GM21360 (cell line): ENCODE measurements around the gene GRM3.

Source experiments
- ATAC-seq: cut with Tn5 transposase; IDR thresholded peaks from one replicate; pipeline ENCODE4 v1.9.1; 2021; ENCODE audit warnings: mild to moderate bottlenecking, moderate library complexity; ENCODE audit not compliant: unreplicated experiment

GRM3 gene

GRCh38 chr7:86784765-86785164, 141.1 kb downstream of the GRM3 start:
- ATAC-seq = no peak

GRCh38 chr7:86785641-86786040, 141.9 kb downstream of the GRM3 start:
- peak; percentile 82 for ATAC-seq

GRCh38 chr7:86786376-86786775, 142.7 kb downstream of the GRM3 start:
- ATAC-seq = no peak

- peak; percentile 54 for ATAC-seq
These were observed 145.2 kb downstream of the GRM3 start for GRCh38 chr7:86788948-86789347.

GRCh38 chr7:86790383-86790782, 146.7 kb downstream of the GRM3 start:
- ATAC-seq = peak; percentile 66

- ATAC-seq = no peak
These were observed 148.6 kb downstream of the GRM3 start for GRCh38 chr7:86792260-86792659.

- ATAC-seq = no peak
These were observed 149.4 kb downstream of the GRM3 start for GRCh38 chr7:86793136-86793535.

- peak; percentile 74 for ATAC-seq
These were observed 171.1 kb downstream of the GRM3 start for GRCh38 chr7:86814661-86815379.

GRCh38 chr7:86815556-86815955, 171.8 kb downstream of the GRM3 start:
- no peak for ATAC-seq

GRCh38 chr7:86818903-86819302, 175.2 kb downstream of the GRM3 start:
- no peak for ATAC-seq

- no peak for ATAC-seq
These were observed 180.1 kb downstream of the GRM3 start for GRCh38 chr7:86823769-86824168.

- no peak for ATAC-seq
These were observed 181.6 kb downstream of the GRM3 start for GRCh38 chr7:86825264-86825663.

GRCh38 chr7:86826948-86827347, 183.2 kb downstream of the GRM3 start:
- no peak for ATAC-seq

GRCh38 chr7:86833360-86833759, 189.7 kb downstream of the GRM3 start:
- no peak for ATAC-seq

- ATAC-seq = no peak
These were observed 193.5 kb downstream of the GRM3 start for GRCh38 chr7:86837235-86837634.

GRCh38 chr7:86844608-86845007, 200.9 kb downstream of the GRM3 start:
- ATAC-seq = peak; percentile 81

- no peak for ATAC-seq
These were observed 202.9 kb downstream of the GRM3 start for GRCh38 chr7:86846494-86847190.

- no peak for ATAC-seq
These were observed 204.5 kb downstream of the GRM3 start for GRCh38 chr7:86848226-86848625.

GRCh38 chr7:86851566-86851965, 207.9 kb downstream of the GRM3 start:
- no peak for ATAC-seq

GRCh38 chr7:86863452-86863851, 219.7 kb downstream of the GRM3 start:
- ATAC-seq = no peak

GRCh38 chr7:86867163-86867762, 223.6 kb downstream of the GRM3 start:
- no peak for ATAC-seq

GRCh38 chr7:86876146-86876545, 232.4 kb downstream of the GRM3 start:
- ATAC-seq = no peak
